GM19099 (cell line): Measurements from ENCODE around the gene INPP5A.

ENCODE experiments used
- POLR2A ChIP-seq: IDR thresholded peaks from 3 replicates; pipeline ENCODE4 v1.6.1; 2011; ENCODE audit warnings: low read depth; ENCODE audit not compliant: insufficient read length; ENCODE audit errors: extremely low read depth

Gene INPP5A

GRCh38 chr10:132521466-132522102 is 16.0 kb upstream of the INPP5A start:
- no peak for TF ChIP-seq POLR2A

- TF ChIP-seq POLR2A: no peak
Observed at GRCh38 chr10:132522521-132523411, 14.8 kb upstream of the INPP5A start.

GRCh38 chr10:132523561-132524442 is 13.8 kb upstream of the INPP5A start:
- no peak for TF ChIP-seq POLR2A

- TF ChIP-seq POLR2A: no peak
Observed at GRCh38 chr10:132524443-132525285, 12.9 kb upstream of the INPP5A start.

GRCh38 chr10:132526676-132527075 is 10.9 kb upstream of the INPP5A start:
- no peak for TF ChIP-seq POLR2A

- TF ChIP-seq POLR2A: no peak
Observed at GRCh38 chr10:132527339-132528063, 10.1 kb upstream of the INPP5A start.

GRCh38 chr10:132528064-132528691 is 9.4 kb upstream of the INPP5A start:
- no peak for TF ChIP-seq POLR2A

- TF ChIP-seq POLR2A: no peak
Observed at GRCh38 chr10:132532179-132532578, 5.4 kb upstream of the INPP5A start.

- TF ChIP-seq POLR2A: no peak
Observed at GRCh38 chr10:132532749-132533560, 4.6 kb upstream of the INPP5A start.

- no peak for TF ChIP-seq POLR2A
Observed at GRCh38 chr10:132533571-132534260, 3.9 kb upstream of the INPP5A start.

- TF ChIP-seq POLR2A: no peak
Observed at GRCh38 chr10:132534391-132535064, 3.1 kb upstream of the INPP5A start.
